Liver (tissue), 9 donors: ENCODE measurements around the gene C10orf120. TPM values are rescaled to one million over a fixed set of nuclear protein-coding genes. Genes with fewer than 3 reads are reported as not detected.

ENCODE experiments used
- DNase-seq: peaks from one replicate; pipeline ENCODE4 v3.0.0-alpha.2; 2017; ENCODE audit warnings: low spot score
- H3K27ac ChIP-seq, 2 donors: one replicate each; pipeline ENCODE4 v1.7.0; 2013; ENCODE audit warnings: inconsistent platforms in 2 of 2, low read length in 2 of 2, control low read depth in 1 of 2, low read depth in 1 of 2, mild to moderate bottlenecking in 1 of 2
- H3K27me3 ChIP-seq, 4 donors: one replicate each; pipeline versions ENCODE4 v1.6.1 to v1.7.0; 2013; ENCODE audit warnings: low read length in 3 of 4, inconsistent platforms in 1 of 4, mild to moderate bottlenecking in 1 of 4, moderate library complexity in 1 of 4; ENCODE audit not compliant: control insufficient read depth in 4 of 4, insufficient read depth in 4 of 4
- H3K36me3 ChIP-seq, 4 donors: one replicate each; pipeline versions ENCODE4 v1.6.1 to v1.7.0; 2013; ENCODE audit warnings: low read length in 3 of 4, mild to moderate bottlenecking in 3 of 4, low read depth in 1 of 4, moderate library complexity in 1 of 4; ENCODE audit not compliant: control insufficient read depth in 4 of 4, insufficient read depth in 3 of 4
- H3K4me1 ChIP-seq, 4 donors: one replicate each; pipeline versions ENCODE4 v1.6.1 to v1.7.0; 2013; ENCODE audit warnings: low read length in 3 of 4, mild to moderate bottlenecking in 3 of 4, moderate library complexity in 1 of 4; ENCODE audit not compliant: control insufficient read depth in 4 of 4, insufficient read depth in 4 of 4
- H3K4me3 ChIP-seq, 3 donors: one replicate each; pipeline versions ENCODE4 v1.6.1 to v1.7.0; 2013; ENCODE audit warnings: low read length in 3 of 3, control low read depth in 1 of 3, low read depth in 1 of 3, mild to moderate bottlenecking in 1 of 3
- H3K9ac ChIP-seq, 2 donors: one replicate each; pipeline ENCODE4 v1.7.0; 2013; ENCODE audit warnings: low read length in 2 of 2, mild to moderate bottlenecking in 2 of 2, moderate library complexity in 2 of 2, control low read depth in 1 of 2, low read depth in 1 of 2
- H3K9me3 ChIP-seq, 4 donors: one replicate each; pipeline versions ENCODE4 v1.6.1 to v1.7.0; 2013; ENCODE audit warnings: low read length in 3 of 4; ENCODE audit not compliant: control insufficient read depth in 4 of 4
- EGR1 ChIP-seq, 2 donors: IDR thresholded peaks; 2 replicates each; pipeline ENCODE4 v1.6.1; 2016 to 2018; ENCODE audit warnings: antibody characterized with exemption in 2 of 2, low read depth in 2 of 2
- FOXA1 ChIP-seq: IDR thresholded peaks from 2 replicates; pipeline ENCODE4 v1.6.1; 2016; ENCODE audit warnings: antibody characterized with exemption
- FOXA2 ChIP-seq: IDR thresholded peaks from 2 replicates; pipeline ENCODE4 v1.6.1; 2016; ENCODE audit warnings: antibody characterized with exemption
- GABPA ChIP-seq, 2 donors: IDR thresholded peaks in 1 of 2; conservative IDR thresholded peaks in 1 of 2; 2 replicates each; pipeline ENCODE4 v1.6.1; 2016; ENCODE audit warnings: antibody characterized with exemption in 2 of 2, mild to moderate bottlenecking in 1 of 2, moderate library complexity in 1 of 2
- HNF4A ChIP-seq, 2 donors: conservative IDR thresholded peaks; 2 replicates each; pipeline ENCODE4 v1.6.1; 2016; ENCODE audit warnings: antibody characterized with exemption in 2 of 2, mild to moderate bottlenecking in 2 of 2
- HNF4G ChIP-seq: IDR thresholded peaks from 2 replicates; pipeline ENCODE4 v1.6.1; 2016; ENCODE audit warnings: antibody characterized with exemption
- JUND ChIP-seq, 2 donors: IDR thresholded peaks; 2 replicates each; pipeline ENCODE4 v1.6.1; 2016; ENCODE audit warnings: antibody characterized with exemption in 2 of 2
- NR2F2 ChIP-seq: IDR thresholded peaks from 2 replicates; pipeline ENCODE4 v1.6.1; 2016; ENCODE audit warnings: antibody characterized with exemption
- RAD21 ChIP-seq, 2 donors: IDR thresholded peaks; 2 replicates each; pipeline ENCODE4 v1.6.1; 2016; ENCODE audit warnings: antibody characterized with exemption in 2 of 2, mild to moderate bottlenecking in 2 of 2
- RXRA ChIP-seq, 2 donors: IDR thresholded peaks; 2 replicates each; pipeline ENCODE4 v1.6.1; 2017 to 2018; ENCODE audit warnings: antibody characterized with exemption in 2 of 2, mild to moderate bottlenecking in 1 of 2
- SP1 ChIP-seq: IDR thresholded peaks from 2 replicates; pipeline ENCODE4 v1.6.1; 2018; ENCODE audit warnings: antibody characterized with exemption, mild to moderate bottlenecking
- TAF1 ChIP-seq: conservative IDR thresholded peaks from 2 replicates; pipeline ENCODE4 v1.6.1; 2016; ENCODE audit warnings: antibody characterized with exemption, mild to moderate bottlenecking
- YY1 ChIP-seq: IDR thresholded peaks from 2 replicates; pipeline ENCODE4 v1.6.1; 2016; ENCODE audit warnings: antibody characterized with exemption, mild to moderate bottlenecking
- WGBS: extraction: QIAGEN DNeasy Blood & Tissue Kit; methylation state at CpG from one replicate; pipeline ENCODE4 v1.1.7; 2013; 5-methylcytosine and 5-hydroxymethylcytosine counted together
- polyA plus RNA-seq, 2 donors: library from polyadenylated mRNA; stranded (reverse) in 1 of 2; unstranded in 1 of 2; fragments of 200-250 nt in 1 of 2; fragments of >200 nt in 1 of 2; fragmentation: Nextera tagmentation in 1 of 2; extraction: Ambion mirVana in 1 of 2; gene quantifications; one replicate each; pipeline versions ENCODE4 v1.2.1 to v1.2.3, GENCODE V29; 2013 to 2015
- total RNA-seq, 2 donors: library from RNA; depleted of rRNA; stranded (reverse); fragments of >200 nt; gene quantifications; one replicate each; pipeline ENCODE4 v1.2.3, GENCODE V29; 2014
- TF ChIP-seq, protein P1 (sequence below): IDR thresholded peaks from 2 replicates; pipeline ENCODE4 v1.6.1; 2016; ENCODE audit warnings: antibody characterized with exemption
- TF ChIP-seq, protein P2 (sequence below): IDR thresholded peaks from 2 replicates; pipeline ENCODE4 v1.6.1; 2016; ENCODE audit warnings: antibody characterized with exemption
- TF ChIP-seq, protein P3 (sequence below): IDR thresholded peaks from 2 replicates; pipeline ENCODE4 v1.6.1; 2016; ENCODE audit warnings: antibody characterized with exemption
- TF ChIP-seq, protein P4 (sequence below): fragments of 150-350 bp; IDR thresholded peaks from 2 replicates; pipeline ENCODE4 v1.5.1; 2017; ENCODE audit warnings: improper control_type of control experiment, low read depth, low read length; ENCODE audit not compliant: missing input control
- donor health status: healthy.
- donor health status: healthy.
- donor health status: healthy.
- donor health status: healthy.
- donor health status: healthy.

Gene C10orf120
- total and polyA plus RNA-seq, 4 donors, result not detected

DNA sequence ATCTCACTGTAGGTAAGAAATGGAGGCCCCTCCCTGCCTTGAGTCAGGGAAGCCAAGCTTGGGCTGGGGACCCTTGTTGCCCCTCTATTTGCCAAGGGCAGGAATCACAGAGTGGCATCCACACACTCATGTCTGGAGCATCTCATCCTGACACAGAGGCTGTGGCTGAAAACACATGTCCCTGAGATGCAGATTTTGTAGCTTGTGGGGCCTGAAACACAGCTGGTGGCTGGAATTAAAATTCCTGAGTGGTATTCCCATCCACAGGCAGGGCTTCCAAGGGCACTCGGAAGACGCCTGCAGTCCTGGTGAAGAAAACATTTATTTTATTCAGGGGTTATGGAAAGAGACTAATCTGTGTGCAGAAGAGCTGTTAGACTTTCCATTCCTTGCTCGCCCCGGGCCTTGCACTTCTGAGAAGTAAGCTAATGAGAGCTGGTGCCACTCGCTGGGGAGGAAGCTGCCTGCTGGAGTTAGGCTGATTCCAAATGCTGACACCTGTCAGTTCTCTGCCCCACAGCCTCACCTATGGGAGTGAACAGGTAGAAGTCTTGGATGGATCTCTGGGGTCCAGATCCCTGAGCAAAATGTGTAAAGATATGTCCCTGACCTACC, 36.0 kb downstream of the C10orf120 start (continued):
- TF ChIP-seq GABPA (IDR thresholded peaks at IDR 0.05 in 1 of 2, conservative IDR thresholded peaks at IDR 0.05 in 1 of 2), result no peak
- no peak for TF ChIP-seq SP1
- TF ChIP-seq, protein P1, sequence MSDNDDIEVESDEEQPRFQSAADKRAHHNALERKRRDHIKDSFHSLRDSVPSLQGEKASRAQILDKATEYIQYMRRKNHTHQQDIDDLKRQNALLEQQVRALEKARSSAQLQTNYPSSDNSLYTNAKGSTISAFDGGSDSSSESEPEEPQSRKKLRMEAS, result no peak
- TF ChIP-seq HNF4A (conservative IDR thresholded peaks at IDR 0.05), result no peak
- TF ChIP-seq JUND (IDR thresholded peaks at IDR 0.05), result no peak
- TF ChIP-seq, protein P2, sequence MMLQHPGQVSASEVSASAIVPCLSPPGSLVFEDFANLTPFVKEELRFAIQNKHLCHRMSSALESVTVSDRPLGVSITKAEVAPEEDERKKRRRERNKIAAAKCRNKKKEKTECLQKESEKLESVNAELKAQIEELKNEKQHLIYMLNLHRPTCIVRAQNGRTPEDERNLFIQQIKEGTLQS, result no peak
- TF ChIP-seq HNF4G, result no peak
- no peak for TF ChIP-seq EGR1 (IDR thresholded peaks at IDR 0.05; ENCODE audit: low read depth in 2 of 2)

DNA sequence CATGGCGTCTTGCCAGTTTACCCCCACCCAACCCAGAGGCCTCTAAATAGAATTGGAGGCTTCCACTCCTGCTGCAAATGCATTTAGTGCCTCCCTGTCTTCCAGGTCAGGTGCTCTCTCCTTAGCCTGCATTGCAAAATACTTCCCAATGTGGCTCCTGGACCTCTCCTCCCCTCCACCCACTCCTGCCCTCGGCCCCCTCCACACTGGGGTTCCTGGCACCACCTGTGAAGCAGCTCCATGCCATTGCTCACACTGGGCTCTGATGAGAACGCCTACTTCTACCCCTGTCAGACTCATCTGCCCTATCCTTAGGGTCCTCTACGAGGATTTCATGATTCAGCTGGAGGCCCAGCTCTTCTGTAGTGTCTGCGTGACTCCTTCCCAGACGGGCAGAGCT, 37.4 kb downstream of the C10orf120 start:
- Histone ChIP-seq H3K4me1 (no peaks in the 10 kb centered on the region), H3K36me3 (no peaks in the 10 kb centered on the region), H3K4me3 (no peak overlapping the region), H3K27ac (no peak overlapping the region), H3K9me3 (no peaks in the 10 kb centered on the region), H3K9ac (no peak overlapping the region), H3K27me3 (peaks cover 0 to 1% (median 0%) of the 10 kb centered on the region in 4 donors)
- no peak for TF ChIP-seq FOXA2
- no peak for TF ChIP-seq RXRA (IDR thresholded peaks at IDR 0.05)
- no peak for TF ChIP-seq JUND (IDR thresholded peaks at IDR 0.05)
- TF ChIP-seq, protein P3, sequence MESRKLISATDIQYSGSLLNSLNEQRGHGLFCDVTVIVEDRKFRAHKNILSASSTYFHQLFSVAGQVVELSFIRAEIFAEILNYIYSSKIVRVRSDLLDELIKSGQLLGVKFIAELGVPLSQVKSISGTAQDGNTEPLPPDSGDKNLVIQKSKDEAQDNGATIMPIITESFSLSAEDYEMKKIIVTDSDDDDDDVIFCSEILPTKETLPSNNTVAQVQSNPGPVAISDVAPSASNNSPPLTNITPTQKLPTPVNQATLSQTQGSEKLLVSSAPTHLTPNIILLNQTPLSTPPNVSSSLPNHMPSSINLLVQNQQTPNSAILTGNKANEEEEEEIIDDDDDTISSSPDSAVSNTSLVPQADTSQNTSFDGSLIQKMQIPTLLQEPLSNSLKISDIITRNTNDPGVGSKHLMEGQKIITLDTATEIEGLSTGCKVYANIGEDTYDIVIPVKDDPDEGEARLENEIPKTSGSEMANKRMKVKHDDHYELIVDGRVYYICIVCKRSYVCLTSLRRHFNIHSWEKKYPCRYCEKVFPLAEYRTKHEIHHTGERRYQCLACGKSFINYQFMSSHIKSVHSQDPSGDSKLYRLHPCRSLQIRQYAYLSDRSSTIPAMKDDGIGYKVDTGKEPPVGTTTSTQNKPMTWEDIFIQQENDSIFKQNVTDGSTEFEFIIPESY, result no peak
- TF ChIP-seq YY1, result no peak
- TF ChIP-seq EGR1 (IDR thresholded peaks at IDR 0.05; ENCODE audit: low read depth in 2 of 2), result no peak
- TF ChIP-seq NR2F2, result no peak
- TF ChIP-seq, protein P2, result no peak
- TF ChIP-seq, protein P4, sequence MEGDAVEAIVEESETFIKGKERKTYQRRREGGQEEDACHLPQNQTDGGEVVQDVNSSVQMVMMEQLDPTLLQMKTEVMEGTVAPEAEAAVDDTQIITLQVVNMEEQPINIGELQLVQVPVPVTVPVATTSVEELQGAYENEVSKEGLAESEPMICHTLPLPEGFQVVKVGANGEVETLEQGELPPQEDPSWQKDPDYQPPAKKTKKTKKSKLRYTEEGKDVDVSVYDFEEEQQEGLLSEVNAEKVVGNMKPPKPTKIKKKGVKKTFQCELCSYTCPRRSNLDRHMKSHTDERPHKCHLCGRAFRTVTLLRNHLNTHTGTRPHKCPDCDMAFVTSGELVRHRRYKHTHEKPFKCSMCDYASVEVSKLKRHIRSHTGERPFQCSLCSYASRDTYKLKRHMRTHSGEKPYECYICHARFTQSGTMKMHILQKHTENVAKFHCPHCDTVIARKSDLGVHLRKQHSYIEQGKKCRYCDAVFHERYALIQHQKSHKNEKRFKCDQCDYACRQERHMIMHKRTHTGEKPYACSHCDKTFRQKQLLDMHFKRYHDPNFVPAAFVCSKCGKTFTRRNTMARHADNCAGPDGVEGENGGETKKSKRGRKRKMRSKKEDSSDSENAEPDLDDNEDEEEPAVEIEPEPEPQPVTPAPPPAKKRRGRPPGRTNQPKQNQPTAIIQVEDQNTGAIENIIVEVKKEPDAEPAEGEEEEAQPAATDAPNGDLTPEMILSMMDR, result no peak
- DNase-seq, result no peak
- WGBS, result 61% methylated on average over 6 of the region's 6 CpGs

DNA sequence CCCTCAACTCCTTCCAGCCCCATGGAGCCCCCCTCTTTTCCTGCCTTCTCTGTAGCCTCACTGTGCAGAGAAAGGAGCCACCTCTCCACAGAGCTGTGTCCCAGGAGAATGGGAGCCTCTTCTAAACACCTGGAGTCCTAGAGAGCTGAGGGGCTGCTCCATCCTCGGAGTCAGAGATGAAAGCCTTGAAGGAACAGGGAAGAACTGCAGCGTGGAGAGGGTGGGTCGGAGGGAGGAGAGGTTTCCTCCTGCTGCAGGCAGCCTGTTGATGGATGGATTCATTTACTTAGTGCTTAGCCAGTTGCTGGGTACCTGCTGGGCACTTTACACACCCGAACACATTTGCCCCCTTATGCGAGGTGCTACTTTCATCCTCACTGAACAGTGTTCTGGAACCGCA, 39.0 kb downstream of the C10orf120 start:
- Histone ChIP-seq H3K27me3 (peaks cover 0 to 5% (median 0%) of the 10 kb centered on the region in 4 donors), H3K4me1 (no peaks in the 10 kb centered on the region), H3K9me3 (no peaks in the 10 kb centered on the region), H3K9ac (no peak overlapping the region), H3K4me3 (no peak overlapping the region), H3K36me3 (no peaks in the 10 kb centered on the region), H3K27ac (no peak overlapping the region)
- 81% methylated on average over 6 of the region's 6 CpGs for WGBS
- TF ChIP-seq FOXA1 (no peak), FOXA2 (no peak), NR2F2 (no peak), EGR1 (IDR thresholded peaks at IDR 0.05; ENCODE audit: low read depth in 2 of 2) (no peak), RAD21 (IDR thresholded peaks at IDR 0.05) (no peak), TAF1 (no peak), GABPA (IDR thresholded peaks at IDR 0.05 in 1 of 2, conservative IDR thresholded peaks at IDR 0.05 in 1 of 2) (no peak), JUND (IDR thresholded peaks at IDR 0.05) (no peak), YY1 (no peak)
- TF ChIP-seq, protein P1, result no peak
- TF ChIP-seq, protein P4, result no peak
- TF ChIP-seq, protein P2, result no peak
- no peak for DNase-seq
